Measurements from ENCODE around the gene MGARP.

GRCh38 chr4:139282065-139282720 is 2.2 kb upstream of the MGARP start:
- TF ChIP-seq POLR2A (IDR thresholded peaks at IDR 0.05; ENCODE audit: low read length) (no peak), EP300 (IDR thresholded peaks at IDR 0.05) (no peak), CBX8 (IDR thresholded peaks at IDR 0.05) (no peak), CTCF (IDR thresholded peaks at IDR 0.05) (no peak), ATOH8 (CRISPR knock-in tag; IDR thresholded peaks at IDR 0.05; ENCODE audit: low read depth) (no peak), KDM1A (IDR thresholded peaks at IDR 0.05; ENCODE audit: low read depth) (no peak)

Measured in A549 (cell line).